A673 (cell line): Measurements from ENCODE around the gene NLRC5. TPM values are rescaled to one million over a fixed set of nuclear protein-coding genes. Genes with fewer than 3 reads are reported as not detected.

Experiments
- BruUV-seq: library from RNA; stranded (reverse); fragments of 400-500 nt; replicated peaks from 2 replicates; lab custom pipeline; 2021; lab: Mats Ljungman, UMichigan
- CTCF ChIA-PET: fragments of 300-600 bp; sonication (Branson Sonifier 250); formaldehyde crosslinking; loops from one replicate; lab custom pipeline; 2022; ENCODE audit warnings: antibody characterized with exemption; lab: Charles Lee
- POLR2A ChIA-PET: fragments of 300-600 bp; sonication (Branson Sonifier 250); formaldehyde crosslinking; loops from one replicate; lab custom pipeline; 2022; ENCODE audit warnings: antibody characterized with exemption; ENCODE audit not compliant: low non-redundant PET; lab: Charles Lee
- DNase-seq: peaks from one replicate; pipeline ENCODE4 v3.0.0-alpha.2; 2015; ENCODE audit warnings: low spot score
- H3K27ac ChIP-seq: fragments of 200-600 bp; sonication (generic); 2 replicates; pipeline ENCODE4 v1.5.1; 2016; ENCODE audit warnings: mixed run types, low read depth, mild to moderate bottlenecking, mixed read lengths, antibody characterized with exemption, low read length; ENCODE audit not compliant: poor library complexity, severe bottlenecking
- H3K27me3 ChIP-seq: fragments of 200-600 bp; sonication (generic); replicated peaks from 2 replicates; pipeline ENCODE4 v1.6.1; 2017; ENCODE audit warnings: mixed run types, low read depth, mild to moderate bottlenecking, mixed read lengths, antibody characterized with exemption, low read length; ENCODE audit not compliant: insufficient read depth, poor library complexity
- H3K36me3 ChIP-seq: fragments of 200-600 bp; sonication (generic); 2 replicates; pipeline ENCODE4 v1.6.1; 2016; ENCODE audit warnings: mixed run types, mild to moderate bottlenecking, mixed read lengths, antibody characterized with exemption, low read length; ENCODE audit not compliant: insufficient read depth, poor library complexity, severe bottlenecking
- H3K4me1 ChIP-seq: fragments of 200-600 bp; sonication (generic); 2 replicates; pipeline ENCODE4 v1.6.1; 2017; ENCODE audit warnings: mixed run types, mild to moderate bottlenecking, mixed read lengths, antibody characterized with exemption, low read length; ENCODE audit not compliant: insufficient read depth, poor library complexity, severe bottlenecking
- H3K4me3 ChIP-seq: fragments of 200-600 bp; sonication (generic); 2 replicates; pipeline ENCODE4 v1.5.1; 2016; ENCODE audit warnings: low read depth, mixed run types, mild to moderate bottlenecking, mixed read lengths, low read length; ENCODE audit not compliant: poor library complexity, severe bottlenecking
- H3K9me3 ChIP-seq: fragments of 200-600 bp; sonication (generic); 2 replicates; pipeline ENCODE4 v1.6.1; 2016; ENCODE audit warnings: mixed run types, low read depth, mild to moderate bottlenecking, mixed read lengths, antibody characterized with exemption, low read length; ENCODE audit not compliant: poor library complexity, severe bottlenecking
- CTCF ChIP-seq: fragments of 300-800, 200-600 bp; sonication (generic); conservative IDR thresholded peaks from 2 replicates; pipeline ENCODE4 v1.5.1; 2017; ENCODE audit warnings: low read depth, mild to moderate bottlenecking, antibody characterized with exemption, low read length, moderate library complexity, mixed read lengths
- EZH2 ChIP-seq: fragments of 200-600 bp; sonication (generic); IDR thresholded peaks from 2 replicates; pipeline ENCODE4 v1.6.1; 2017; ENCODE audit warnings: borderline replicate concordance, low read depth, mild to moderate bottlenecking, mixed read lengths, antibody characterized with exemption, low read length; ENCODE audit not compliant: poor library complexity, severe bottlenecking
- intact Hi-C: fragments of 100-400 bp; cut with micrococcal nuclease; formaldehyde crosslinking; loops from one replicate; pipeline ENCODE4 v1.10.0; 2022; ENCODE audit not compliant: unreplicated experiment
- total RNA-seq: library from RNA; stranded (reverse); gene quantifications from 2 replicates; pipeline ENCODE4 v1.2.3, GENCODE V29; 2021

The NLRC5 gene
- total RNA-seq, 1 experiment from 2014 or later: 13.1 TPM

GRCh38 chr16:57053206-57053605 lies 63.8 kb downstream of the NLRC5 start:
- ChIA-PET CTCF (no interaction called here), POLR2A (no interaction called here)
- no peaks in the 10 kb centered on the region for H3K9me3 ChIP-seq
- DNase-seq: no peak
- no peak overlapping the region for H3K4me3 ChIP-seq
- TF ChIP-seq CTCF (no peak), EZH2 (no peak)
- no peaks in the 10 kb centered on the region for H3K27me3 ChIP-seq
- no peak overlapping the region for H3K27ac ChIP-seq
- H3K4me1 ChIP-seq: no peaks in the 10 kb centered on the region
- BruUV-seq: no TSS peak
- H3K36me3 ChIP-seq: no peaks in the 10 kb centered on the region
- intact Hi-C loops: no loop called here

- no peak for TF ChIP-seq EZH2
- TF ChIP-seq CTCF: no peak
Observed at GRCh38 chr16:57054338-57054737, 65.0 kb downstream of the NLRC5 start.

GRCh38 chr16:57054771-57055170 lies 65.4 kb downstream of the NLRC5 start:
- Histone ChIP-seq H3K4me3 (no peak overlapping the region), H3K36me3 (no peaks in the 10 kb centered on the region), H3K27ac (no peak overlapping the region), H3K4me1 (no peaks in the 10 kb centered on the region), H3K27me3 (no peaks in the 10 kb centered on the region), H3K9me3 (no peaks in the 10 kb centered on the region)
- ChIA-PET CTCF (no interaction called here), POLR2A (no interaction called here)
- DNase-seq: no peak
- intact Hi-C loops: no loop called here
- no TSS peak for BruUV-seq
- TF ChIP-seq EZH2: no peak
- no peak for TF ChIP-seq CTCF

More at GRCh38 chr16:57054338-57054737, 65.0 kb downstream of the NLRC5 start:
- no peaks in the 10 kb centered on the region for H3K36me3 ChIP-seq
- H3K27ac ChIP-seq: no peak overlapping the region
- H3K4me3 ChIP-seq: no peak overlapping the region
- no TSS peak for BruUV-seq
- intact Hi-C loops: no loop called here
- H3K4me1 ChIP-seq: no peaks in the 10 kb centered on the region
- ChIA-PET CTCF (no interaction called here), POLR2A (no interaction called here)
- DNase-seq: no peak
- no peaks in the 10 kb centered on the region for H3K9me3 ChIP-seq
- H3K27me3 ChIP-seq: no peaks in the 10 kb centered on the region
